HepG2 (cell line): ENCODE data around the gene MFF. TPM values are rescaled to one million over a fixed set of nuclear protein-coding genes. Genes with fewer than 3 reads are reported as not detected.
A peak's percentile ranks its signal among the peaks of the same experiment; 100 is the strongest.

ENCODE experiments used
- BHLHE40 ChIP-seq: IDR thresholded peaks from 2 replicates; pipeline ENCODE4 v1.6.1; 2011; ENCODE audit warnings: low read length, improper control_type of control experiment
- GZF1 ChIP-seq: sonication (generic); formaldehyde crosslinking; IDR thresholded peaks from 2 replicates; pipeline ENCODE4 v1.5.1; 2020; ENCODE audit warnings: mild to moderate bottlenecking, missing genetic modification reagents
- HDAC2 ChIP-seq: sonication (generic); formaldehyde crosslinking; IDR thresholded peaks from 2 replicates; pipeline ENCODE4 v1.4.0; 2020; ENCODE audit warnings: missing genetic modification reagents
- HMG20B ChIP-seq: conservative IDR thresholded peaks from 2 replicates; pipeline ENCODE4 v1.6.1; 2016; ENCODE audit warnings: missing genetic modification reagents, missing compliant biosample characterization
- HNF4G ChIP-seq, 2 experiments: sonication (generic) in 1 of 2; formaldehyde crosslinking in 1 of 2; IDR thresholded peaks; 2 replicates each; pipeline versions ENCODE4 v1.4.0 to v1.6.1; 2011 to 2020; ENCODE audit warnings: borderline replicate concordance in 2 of 2, low read depth in 2 of 2, mild to moderate bottlenecking in 2 of 2, low read length in 1 of 2, missing genetic modification reagents in 1 of 2, moderate library complexity in 1 of 2
- HOXD1 ChIP-seq: sonication (generic); formaldehyde crosslinking; IDR thresholded peaks from 2 replicates; pipeline ENCODE4 v1.5.0; 2020; ENCODE audit warnings: missing genetic modification reagents
- NR1H2 ChIP-seq: sonication (generic); formaldehyde crosslinking; IDR thresholded peaks from 2 replicates; pipeline ENCODE4 v1.8.1; 2022; ENCODE audit warnings: low read depth, missing genetic modification reagents, borderline replicate concordance
- POLR2G ChIP-seq: fragments of 200-400 bp; formaldehyde crosslinking; IDR thresholded peaks from 2 replicates; pipeline ENCODE4 v1.6.1; 2018; ENCODE audit warnings: mild to moderate bottlenecking, low read depth, low read length, moderate library complexity
- SATB2 ChIP-seq: sonication (generic); formaldehyde crosslinking; IDR thresholded peaks from 2 replicates; pipeline ENCODE4 v1.5.0; 2020; ENCODE audit warnings: missing genetic modification reagents
- SP1 ChIP-seq, 2 experiments: fragments of 450-650 bp in 1 of 2; sonication (generic) in 1 of 2; formaldehyde crosslinking in 1 of 2; IDR thresholded peaks; 2 replicates each; pipeline versions ENCODE4 v1.4.0 to v1.6.1; 2016 to 2020; ENCODE audit warnings: missing genetic modification reagents in 1 of 2
- STAT6 ChIP-seq: sonication (generic); formaldehyde crosslinking; IDR thresholded peaks from 2 replicates; pipeline ENCODE4 v1.4.0; 2020; ENCODE audit warnings: missing genetic modification reagents, mild to moderate bottlenecking, borderline replicate concordance
- TRIM22 ChIP-seq: fragments of 450-650 bp; IDR thresholded peaks from 2 replicates; pipeline ENCODE4 v1.6.1; 2017
- ZBTB40 ChIP-seq, 2 experiments: fragments of 450-650 bp in 1 of 2; sonication (generic) in 1 of 2; formaldehyde crosslinking in 1 of 2; IDR thresholded peaks; 2 replicates each; pipeline versions ENCODE4 v1.6.1 to v1.8.0; 2016 to 2022; ENCODE audit warnings: antibody characterized with exemption in 1 of 2, mild to moderate bottlenecking in 1 of 2, missing genetic modification reagents in 1 of 2
- ZNF282 ChIP-seq: fragments of 450-650 bp; IDR thresholded peaks from 2 replicates; pipeline ENCODE4 v1.6.1; 2018; ENCODE audit not compliant: partially characterized antibody
- polyA plus RNA-seq, 8 experiments: library from polyadenylated mRNA; depleted of rRNA in 3 of 8; stranded (reverse) in 7 of 8; unstranded in 1 of 8; fragments of >200 nt; fragmentation: Illumina TruSeq in 4 of 8; extraction: Trizol in 4 of 8; gene quantifications; 2 replicates each; pipeline versions ENCODE4 v1.2.1 to v1.2.3, GENCODE V29; 2011 to 2016; ENCODE audit warnings: low read depth in 4 of 8, missing spikeins in 1 of 8, mixed read lengths in 1 of 8; ENCODE audit not compliant: insufficient read depth in 1 of 8
- total RNA-seq, 5 experiments: library from RNA; depleted of rRNA; stranded (reverse); fragments of >200 nt; fragmentation: Illumina TruSeq; extraction: Trizol; gene quantifications; 2 replicates each; pipeline ENCODE4 v1.2.3, GENCODE V29; 2016; ENCODE audit warnings: low read depth in 1 of 5

The MFF gene
- total and polyA plus RNA-seq, 2 of the 13 experiments (the other 11 are each of a cell fraction or from before 2014, with no cell fraction given): 81.9 to 156 TPM

GRCh38 chr2:227311861-227312506 is 13.1 kb upstream of the MFF start (continued):
- TF ChIP-seq STAT6: peak; percentile 42; the same call in 1 of the 2 replicates
- TF ChIP-seq NR1H2 (CRISPR knock-in tag): no peak
- no peak for TF ChIP-seq POLR2G
- TF ChIP-seq TRIM22: no peak
- no peak for TF ChIP-seq BHLHE40
- TF ChIP-seq SP1 (IDR thresholded peaks at IDR 0.05): no peak
- TF ChIP-seq SP1 (CRISPR knock-in tag; IDR thresholded peaks at IDR 0.05): no peak
- no peak for TF ChIP-seq ZBTB40 (IDR thresholded peaks at IDR 0.05)
- no peak for TF ChIP-seq ZBTB40 (CRISPR knock-in tag; IDR thresholded peaks at IDR 0.05)
- TF ChIP-seq SATB2 (CRISPR knock-in tag): no peak
- TF ChIP-seq GZF1 (CRISPR knock-in tag): no peak
- TF ChIP-seq ZNF282: no peak
- peak; percentile 41; the same call in 1 of the 2 replicates for TF ChIP-seq HDAC2 (CRISPR knock-in tag)
- no peak for TF ChIP-seq HMG20B
- no peak for TF ChIP-seq HOXD1 (CRISPR knock-in tag)
- peak; percentile 80 for TF ChIP-seq HNF4G (IDR thresholded peaks at IDR 0.05; ENCODE audit: borderline replicate concordance, low read depth, low read length)
- peak; percentile 38; the same call in 1 of the 2 replicates for TF ChIP-seq HNF4G (CRISPR knock-in tag; IDR thresholded peaks at IDR 0.05; ENCODE audit: borderline replicate concordance, low read depth)
